GM19328 (cell line): Measurements from ENCODE around the gene MEAK7.
"Not testable (repeated sequence)": the region's sequence is repeated elsewhere in the genome, so short reads cannot be mapped to it uniquely, and the experiment has no call there.

ENCODE experiments used
- ATAC-seq: cut with Tn5 transposase; IDR thresholded peaks from one replicate; pipeline ENCODE4 v1.9.1; 2021; ENCODE audit warnings: mild to moderate bottlenecking, moderate library complexity; ENCODE audit not compliant: unreplicated experiment

Gene MEAK7

DNA sequence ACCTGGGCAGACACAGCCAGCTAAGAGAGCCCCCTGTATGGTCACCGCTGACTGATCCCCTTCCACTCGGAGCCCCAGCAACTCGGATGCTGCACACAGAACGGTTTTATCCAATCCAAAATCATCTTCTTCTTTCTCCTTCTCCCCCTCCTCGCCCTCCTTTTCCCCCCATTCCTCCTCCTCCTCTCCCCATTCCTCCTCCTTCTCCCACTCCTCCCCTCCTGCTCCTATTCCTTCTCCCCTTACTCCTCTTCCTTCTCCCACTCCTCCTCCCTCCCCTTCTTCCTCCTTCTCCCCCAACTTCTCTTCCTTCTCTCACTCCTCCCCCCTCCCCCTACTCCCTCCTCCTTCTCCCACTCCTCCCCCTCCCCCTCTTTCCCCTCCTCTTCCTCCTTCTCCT is 30.4 kb upstream of the MEAK7 start:
- no peak for ATAC-seq

DNA sequence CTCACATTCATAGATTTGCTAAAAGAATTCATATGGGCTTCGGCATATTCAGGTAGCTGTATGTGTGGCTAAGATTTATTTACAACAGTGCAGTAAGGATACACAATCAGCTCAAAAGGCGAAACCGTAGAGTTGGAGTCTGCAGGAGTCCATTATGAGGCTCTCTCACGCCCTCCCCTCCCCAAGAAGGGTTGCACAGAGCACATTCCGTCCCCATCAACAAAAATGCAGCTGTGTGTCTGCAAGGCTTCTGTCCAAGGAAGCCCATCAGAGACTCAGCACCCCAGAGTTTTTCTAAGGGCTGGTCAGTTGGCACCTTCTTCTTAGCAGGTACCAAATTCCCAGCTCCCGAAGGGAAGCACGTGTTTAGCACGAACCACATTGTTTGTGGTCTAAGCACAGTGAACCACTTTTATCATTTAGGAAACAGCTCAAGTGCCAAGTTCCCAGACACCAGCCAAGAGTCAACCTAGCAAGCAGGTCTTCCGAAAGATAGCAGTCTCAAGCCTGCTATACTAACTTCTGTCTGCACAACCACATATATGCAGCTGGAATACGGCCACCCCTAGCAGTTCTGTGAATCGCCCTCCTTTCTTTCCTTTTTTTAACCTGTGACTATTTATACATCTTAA is 28.5 kb upstream of the MEAK7 start:
- ATAC-seq, result no peak

DNA sequence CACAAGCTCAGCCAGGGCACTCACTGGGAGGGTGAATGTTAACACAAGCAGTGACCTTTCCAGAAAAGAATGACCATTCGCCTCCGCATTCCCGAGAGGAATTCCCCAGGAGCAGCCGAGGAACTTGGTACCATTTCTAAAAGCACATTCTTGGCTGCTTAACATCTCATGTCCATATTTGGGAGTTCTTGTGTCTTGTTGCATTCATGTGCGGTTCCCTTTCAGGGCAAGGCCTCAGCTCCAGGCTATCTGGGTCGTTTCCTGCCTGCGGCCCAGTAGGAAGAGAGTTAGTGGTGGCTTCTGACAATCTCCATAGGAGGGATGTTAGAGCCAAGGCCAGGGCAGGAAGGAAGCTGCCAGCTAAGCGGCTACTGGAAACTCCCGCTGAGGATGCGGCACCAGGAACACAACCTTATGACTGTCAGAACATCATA is 27.8 kb upstream of the MEAK7 start:
- no peak for ATAC-seq

DNA sequence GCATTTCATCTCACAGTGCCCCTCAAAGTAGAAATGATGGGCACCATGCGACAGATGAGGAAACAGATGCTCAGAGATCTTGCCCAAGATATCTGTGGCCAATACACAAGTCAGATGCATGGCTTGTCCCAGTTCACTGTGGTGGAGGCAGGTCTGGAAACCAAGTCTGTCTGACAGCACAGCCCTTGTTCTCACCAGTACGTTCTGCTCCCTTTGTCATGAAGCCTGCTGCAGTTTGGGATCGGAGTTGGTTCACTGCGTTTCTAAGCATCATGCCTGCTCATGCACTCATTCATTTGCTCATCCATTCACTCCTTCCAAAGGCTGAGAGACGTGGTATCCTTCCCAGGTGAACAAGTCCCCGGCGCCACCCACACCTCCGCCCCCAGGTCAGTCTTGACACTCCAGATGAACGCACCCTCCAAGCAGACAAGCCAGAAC is 27.2 kb upstream of the MEAK7 start:
- ATAC-seq, result no peak

DNA sequence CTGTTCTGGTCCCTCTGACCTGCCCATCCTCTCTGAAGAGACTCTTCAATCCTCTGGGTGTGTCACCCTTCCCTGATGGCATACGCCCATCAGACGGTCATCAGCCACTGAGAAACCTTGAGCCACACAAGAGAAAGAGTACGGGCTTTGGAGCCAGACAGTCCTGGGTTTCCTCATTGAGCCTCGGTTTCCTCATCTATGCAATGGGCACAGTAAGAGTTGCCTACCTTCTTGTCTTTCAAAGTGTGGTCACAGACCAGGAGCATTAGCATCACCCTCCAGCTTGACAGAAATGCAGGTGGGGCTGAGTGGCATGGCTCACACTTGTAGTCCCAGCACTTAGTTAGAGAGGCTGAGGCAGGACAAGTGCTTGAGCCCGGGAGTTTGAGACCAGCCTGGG is 26.1 kb upstream of the MEAK7 start:
- no peak for ATAC-seq

DNA sequence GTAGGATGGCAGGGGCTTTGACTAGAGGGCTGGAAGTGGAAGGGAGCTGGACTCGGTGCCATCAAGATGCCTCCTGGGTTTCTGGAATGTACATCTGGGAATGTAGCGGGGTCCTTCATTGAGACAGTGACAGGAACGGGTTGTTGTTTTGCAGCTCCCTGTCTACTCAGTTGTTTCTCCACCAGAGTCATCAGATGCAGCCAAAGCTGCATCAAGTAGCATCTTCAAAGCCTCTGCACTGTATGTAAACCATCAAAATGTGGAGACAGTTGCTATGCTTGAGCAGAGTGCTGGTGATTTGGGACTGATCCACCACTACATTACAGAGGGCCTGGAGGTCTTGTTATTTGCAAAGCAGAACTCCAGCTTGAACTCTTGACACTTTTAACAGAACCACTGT is 25.1 kb upstream of the MEAK7 start:
- ATAC-seq, result no peak

DNA sequence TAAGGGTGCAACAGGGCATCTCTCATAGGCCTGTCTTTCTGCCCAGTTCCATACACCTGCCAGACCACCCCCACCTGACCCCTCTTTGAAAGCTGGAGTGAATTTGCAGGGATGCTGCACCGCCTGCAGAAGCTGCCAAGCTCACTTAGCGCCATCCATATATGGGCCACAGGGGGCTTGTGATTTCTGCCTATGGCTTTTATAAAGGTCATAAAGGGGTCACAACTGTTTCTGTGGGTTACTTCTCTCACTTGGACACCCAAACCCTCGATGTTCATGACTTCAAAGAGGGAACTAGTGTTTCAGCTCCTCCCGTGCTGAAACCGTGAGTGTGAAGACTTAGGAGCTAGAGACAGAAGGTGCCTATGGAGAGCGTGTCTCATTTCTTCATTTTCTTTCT is 23.9 kb upstream of the MEAK7 start:
- no peak for ATAC-seq

DNA sequence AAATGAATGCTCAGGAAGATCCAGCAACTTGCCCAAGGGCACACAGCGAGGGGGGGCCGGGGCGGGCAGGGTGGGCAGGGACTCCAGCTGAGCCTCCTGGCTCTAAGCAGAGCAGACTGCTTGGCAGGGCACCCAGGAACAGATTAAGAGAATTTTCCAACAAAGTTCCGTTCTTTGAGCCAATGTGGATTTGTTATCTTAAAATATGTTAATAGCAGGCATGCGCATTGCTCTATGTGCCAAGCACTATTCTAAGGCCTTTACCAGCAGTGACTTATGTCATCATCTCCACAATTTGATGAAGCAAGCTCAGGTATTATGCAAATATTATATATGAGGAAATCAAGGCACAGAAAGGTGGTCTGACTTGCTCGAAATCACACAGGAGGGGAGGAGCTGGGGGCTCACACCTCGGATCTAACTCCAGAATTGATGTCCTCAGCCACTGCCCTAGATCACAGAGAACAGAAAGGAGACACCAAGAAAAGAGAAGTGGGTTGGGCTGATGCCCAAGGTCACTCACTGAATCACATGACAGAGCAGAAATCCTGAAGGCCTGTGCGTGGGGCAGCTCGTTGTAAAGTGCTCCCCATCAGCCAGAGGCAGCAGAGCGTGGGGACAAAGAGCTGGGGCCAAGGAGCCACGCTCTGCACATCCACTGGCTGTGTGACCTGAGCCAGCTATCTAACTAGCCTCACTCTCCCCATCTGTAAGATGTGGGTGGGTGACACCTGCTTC is 23.2 kb upstream of the MEAK7 start:
- no peak for ATAC-seq

DNA sequence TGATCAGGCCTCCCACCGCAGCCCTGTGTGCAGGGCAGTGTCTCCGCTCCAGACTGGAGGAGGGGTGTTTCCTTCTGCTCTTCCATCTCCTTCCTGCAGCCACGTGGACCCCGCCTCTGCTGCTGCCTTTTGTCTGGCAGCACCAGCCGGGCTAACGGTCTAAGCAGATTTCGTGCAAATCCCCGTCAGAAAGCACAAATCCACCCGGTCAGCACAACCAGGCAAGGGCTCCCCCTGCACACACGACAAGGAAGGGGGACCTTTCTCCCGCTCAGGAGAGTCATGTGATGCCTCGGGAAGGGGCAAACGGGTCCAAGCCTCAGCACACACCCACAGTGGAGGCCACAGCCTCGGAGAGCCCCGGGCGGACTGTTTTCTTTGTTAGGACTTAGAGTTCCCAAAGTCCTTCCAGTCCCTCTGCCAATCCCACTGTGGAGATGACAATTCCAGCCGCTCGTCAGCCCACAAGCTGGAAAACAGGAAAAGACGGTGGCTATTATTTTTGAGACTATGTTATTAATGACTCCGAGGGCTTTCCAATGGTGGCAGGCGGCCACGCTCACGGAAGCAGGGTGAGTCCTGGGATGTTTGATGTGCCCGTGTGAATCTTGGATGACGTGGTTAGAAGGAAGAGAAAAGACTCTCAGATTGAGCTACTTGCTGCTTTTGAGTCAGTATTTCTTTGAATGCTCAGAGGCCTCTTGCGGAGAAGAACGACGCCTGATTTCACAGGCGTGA is 22.5 kb upstream of the MEAK7 start:
- ATAC-seq, result no peak

DNA sequence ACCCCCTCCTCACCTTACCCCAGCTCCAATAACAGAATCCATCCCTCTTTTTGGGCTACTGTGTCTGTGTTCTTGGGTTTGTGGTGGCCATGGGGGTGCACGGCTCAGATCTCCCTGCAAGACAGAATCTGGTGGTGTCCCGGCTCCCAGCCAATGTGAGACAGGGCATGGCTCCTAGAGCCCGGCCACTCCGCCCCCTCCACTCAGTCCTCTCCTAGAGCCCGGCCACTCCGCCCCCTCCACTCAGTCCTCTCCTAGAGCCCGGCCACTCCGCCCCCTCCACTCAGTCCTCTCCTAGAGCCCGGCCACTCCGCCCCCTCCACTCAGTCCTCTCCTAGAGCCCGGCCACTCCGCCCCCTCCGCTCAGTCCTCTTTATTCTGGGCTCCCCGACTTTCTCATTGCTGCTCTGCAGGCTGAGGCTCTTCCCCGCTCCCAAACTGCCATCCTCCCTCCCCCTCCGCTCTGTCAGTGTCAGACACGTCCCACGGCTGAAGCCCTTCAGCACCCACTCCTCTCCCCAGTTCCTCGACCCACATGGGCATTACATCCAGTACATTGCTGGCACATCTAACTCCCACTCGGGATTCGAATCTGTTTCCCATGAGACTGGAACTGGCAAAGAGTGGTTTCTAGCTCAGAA is 20.6 kb upstream of the MEAK7 start:
- ATAC-seq, result not testable (repeated sequence)

DNA sequence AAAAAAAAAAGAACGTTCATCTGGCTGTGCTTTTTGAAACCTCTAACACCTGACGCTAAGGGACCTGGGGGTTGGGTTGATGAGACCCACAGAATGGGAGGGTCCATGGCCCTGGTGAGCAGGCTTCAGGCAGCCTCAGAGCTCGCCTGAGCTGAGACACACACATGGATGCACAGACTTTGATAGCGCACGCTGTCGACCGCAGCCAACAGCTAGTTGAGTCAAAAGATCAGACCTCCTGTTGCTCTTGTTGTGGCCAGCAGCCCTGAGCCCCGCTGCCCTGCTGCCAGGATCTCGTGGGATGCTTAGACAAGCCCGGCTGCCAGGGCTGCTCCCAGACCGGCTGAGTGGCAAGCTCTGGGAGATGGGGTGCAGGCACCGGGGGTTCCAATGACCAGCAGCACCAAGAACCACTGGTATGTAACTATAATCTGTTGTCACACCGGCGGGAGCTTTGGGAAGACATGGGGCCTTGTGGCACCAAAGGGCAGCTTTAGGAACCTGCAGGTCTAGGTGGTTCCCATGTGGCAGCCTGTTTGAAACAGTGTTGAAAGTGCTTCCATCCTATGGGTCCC is 20.0 kb upstream of the MEAK7 start:
- no peak for ATAC-seq

DNA sequence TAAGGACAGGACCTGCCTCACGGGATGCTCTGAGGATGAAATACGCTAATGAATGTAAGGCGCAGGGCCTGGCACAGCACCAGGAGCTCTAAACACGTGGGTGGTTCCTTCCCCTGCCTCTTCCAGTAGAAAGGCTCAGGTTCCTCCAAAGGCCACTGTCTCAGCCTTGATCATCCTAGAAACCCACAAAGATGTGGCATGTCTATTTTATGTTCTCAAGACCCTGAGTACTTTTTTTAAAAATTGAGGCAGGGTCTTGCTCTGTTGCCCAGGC is 17.0 kb upstream of the MEAK7 start:
- ATAC-seq, result no peak

DNA sequence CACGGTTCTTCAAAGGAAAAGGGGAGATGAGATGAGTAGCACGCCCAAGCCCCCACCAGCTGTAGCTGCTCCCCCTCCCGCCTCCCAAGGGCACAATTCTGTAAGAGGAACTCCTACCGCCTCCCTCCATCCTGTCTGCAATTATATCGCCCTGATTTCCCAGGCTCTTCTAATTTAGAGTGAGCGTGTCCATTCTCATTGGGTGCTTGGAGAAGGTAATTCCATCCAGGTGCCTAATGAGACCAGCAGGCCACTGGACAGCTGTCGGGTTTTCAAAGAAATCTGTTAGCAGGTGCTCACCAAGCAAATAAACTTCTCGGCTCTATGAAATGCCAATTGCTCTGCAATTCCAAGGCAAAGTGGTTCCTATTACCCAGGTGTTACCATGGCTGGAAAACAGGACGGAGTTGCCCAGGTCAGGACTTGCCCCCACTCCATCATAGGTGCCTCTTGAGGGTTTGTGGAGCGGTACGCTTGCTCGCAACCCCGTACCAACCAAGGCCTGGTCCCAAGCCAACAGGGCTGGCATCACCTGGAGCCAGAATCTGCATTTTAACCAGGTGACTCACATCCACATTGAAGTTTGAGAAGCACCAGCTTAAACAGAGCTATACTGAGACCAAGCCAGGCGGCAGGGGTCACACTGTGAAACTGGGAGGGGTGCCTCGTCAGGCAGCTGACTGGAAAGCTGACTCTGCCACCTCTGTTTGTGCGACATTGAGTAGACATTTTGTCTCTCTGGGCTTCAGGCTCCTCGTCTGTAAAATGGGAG is 16.5 kb upstream of the MEAK7 start:
- no peak for ATAC-seq

DNA sequence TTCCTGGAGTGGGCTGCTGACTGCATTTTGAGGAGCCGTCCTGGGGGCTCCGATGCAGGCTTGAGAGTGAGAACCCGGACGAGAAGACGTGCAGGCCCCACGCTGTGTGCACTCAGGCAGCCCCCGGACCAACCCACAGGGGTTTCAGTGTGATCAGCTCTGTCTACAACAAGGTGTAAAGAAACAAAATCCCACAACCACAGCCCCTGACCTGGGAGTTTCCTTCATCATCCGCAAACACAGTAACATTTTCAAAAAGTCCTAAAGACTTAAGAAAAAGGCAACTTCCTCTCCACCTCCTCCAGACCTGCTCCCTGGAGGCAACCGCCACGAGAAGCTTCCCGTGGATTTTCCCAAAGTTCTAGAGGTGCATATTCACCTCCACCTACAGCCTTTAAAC is 15.4 kb upstream of the MEAK7 start:
- ATAC-seq, result no peak

DNA sequence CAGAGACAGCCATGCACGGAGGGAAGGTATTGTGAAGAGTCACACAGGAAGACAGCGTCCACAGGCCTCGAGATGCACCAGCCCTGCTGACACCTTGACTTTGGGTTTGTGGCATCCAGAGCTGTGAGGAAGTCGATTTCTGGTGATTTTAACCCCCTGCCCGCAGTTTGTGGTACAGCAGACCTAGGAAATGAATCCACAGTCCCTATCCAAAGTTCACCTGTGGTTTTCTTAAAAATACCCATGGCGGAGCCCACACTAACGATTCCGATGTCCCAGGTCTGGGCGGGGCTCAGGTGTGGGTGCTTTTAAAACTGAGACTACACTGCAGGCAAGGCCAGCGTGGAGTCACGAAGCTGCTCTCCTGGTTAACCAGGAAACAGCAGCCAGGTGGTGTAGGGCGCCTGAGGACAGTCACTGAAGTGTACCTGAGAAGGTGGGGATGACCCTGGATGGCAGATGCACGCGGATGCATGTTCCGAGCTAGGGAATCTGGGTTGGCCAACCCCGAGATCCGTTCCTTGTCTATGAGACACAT is 14.4 kb upstream of the MEAK7 start:
- ATAC-seq, result no peak

DNA sequence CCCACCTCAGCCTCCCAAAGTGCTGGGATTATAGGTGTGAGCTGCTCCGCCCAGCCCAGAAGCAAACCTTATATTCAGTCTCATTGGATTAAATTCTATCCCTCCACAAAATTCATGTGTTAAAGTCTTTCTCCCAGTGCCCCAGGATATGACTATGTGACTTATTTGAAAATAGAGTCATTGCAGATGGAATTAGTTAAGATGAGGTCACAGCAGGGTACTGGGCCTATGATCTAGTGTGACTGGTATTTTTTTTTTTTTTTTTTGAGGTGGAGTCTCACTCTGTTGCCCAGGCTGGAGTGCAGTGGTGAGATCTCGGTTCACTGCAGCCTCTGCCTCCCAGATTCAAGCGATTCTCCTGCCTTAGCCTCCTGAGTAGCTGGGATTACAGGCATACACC is 13.8 kb upstream of the MEAK7 start:
- ATAC-seq, result not testable (repeated sequence)

DNA sequence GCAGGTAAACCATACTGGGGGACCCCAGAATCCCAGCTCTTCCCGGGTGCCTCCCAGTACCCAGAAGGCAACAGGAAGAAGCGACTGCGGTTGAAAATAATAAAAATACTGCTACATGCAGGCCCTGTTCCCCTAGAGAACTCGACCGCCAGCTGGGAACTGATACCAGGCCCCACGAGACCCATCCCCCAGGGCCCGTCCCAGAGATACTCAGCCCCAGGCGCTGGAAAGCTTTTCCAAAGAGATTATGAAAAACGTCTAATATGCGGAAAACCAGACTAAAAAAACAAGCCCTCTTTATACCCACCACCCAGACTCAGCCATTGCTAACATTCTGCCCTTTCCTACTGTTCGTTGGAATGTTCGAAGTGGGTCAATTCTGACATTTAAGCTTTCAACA is 12.9 kb upstream of the MEAK7 start:
- ATAC-seq, result no peak

DNA sequence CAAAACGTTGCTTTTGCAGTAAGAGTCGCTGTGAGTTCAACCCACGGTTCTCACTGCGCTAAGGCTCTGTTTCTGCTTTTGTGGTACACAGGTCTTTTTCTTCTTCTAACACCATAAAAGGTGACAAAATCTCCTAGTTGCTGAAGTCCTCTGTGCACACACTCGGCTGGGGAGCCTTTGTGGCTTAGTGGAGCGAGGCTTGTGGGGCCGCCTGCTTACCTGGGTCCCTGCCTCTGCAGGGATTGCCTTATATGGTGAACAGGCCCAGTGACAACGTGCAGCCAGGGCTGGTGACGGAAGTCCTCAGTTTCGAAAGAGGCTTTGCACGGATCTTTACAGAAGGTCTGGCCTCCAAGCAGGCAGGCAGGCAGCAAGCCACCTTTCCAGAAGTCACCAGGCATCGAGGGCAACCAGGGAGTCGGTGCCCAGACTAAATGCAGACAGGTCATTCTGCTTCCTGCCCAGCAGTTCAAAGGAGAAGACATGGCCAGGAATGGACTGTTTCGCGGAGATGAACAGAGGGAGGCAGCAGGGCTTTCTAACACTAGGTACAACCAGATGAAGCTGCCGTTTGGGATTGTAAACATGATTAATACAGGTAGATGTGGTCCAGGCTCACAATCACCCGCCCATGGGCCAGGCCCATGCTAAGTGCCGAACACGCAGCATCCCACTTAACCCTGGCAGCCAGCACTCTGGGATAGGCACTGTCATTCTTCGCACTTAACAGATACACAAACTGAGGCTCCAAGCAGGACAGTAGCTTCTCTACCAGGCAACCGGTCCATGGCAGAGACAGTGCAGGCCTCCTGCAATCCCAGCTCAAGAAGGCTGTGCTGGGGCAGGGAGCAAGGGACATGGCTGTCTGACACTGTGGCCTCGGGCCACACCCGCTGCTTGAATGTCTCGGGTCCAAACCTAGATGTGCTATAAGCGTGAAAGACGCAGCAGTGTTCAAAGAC is 10.7 kb upstream of the MEAK7 start:
- peak; percentile 88 for ATAC-seq

DNA sequence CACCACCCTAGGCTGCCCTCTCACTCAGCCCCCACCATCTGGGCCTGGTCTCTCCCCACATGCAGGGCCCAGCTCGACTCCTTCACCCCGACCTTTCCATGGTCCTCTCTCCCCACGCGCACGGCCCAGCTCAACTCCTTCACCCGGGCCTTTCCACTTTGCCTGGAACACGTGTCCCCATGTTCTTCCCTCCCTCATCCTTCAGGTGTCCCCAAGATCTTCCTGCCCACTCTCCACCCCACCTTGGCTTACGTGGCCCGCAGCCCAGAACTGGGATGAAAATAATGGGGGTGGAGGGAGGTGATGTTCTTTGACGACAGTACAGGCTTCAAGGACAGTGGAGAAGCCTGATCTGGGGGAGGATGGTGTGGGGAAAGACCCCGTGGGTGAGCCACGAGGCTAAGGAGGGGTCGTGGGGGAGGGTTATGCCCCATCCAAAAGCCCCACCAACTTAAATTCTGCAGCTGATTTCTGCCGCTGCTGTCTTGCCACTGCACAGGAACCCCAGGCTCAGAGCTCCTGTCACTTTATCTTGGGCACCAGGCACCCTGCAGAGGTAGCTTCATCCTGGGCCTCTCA is 9.9 kb upstream of the MEAK7 start:
- ATAC-seq, result no peak
